C4-2B (cell line): ENCODE data around the gene KLHL28.

Source experiments
- CTCF ChIP-seq: fragments of 450-650 bp; conservative IDR thresholded peaks from 2 replicates; pipeline ENCODE4 v1.5.1; 2017; ENCODE audit warnings: mild to moderate bottlenecking
- ZFX ChIP-seq: fragments of 450-650 bp; IDR thresholded peaks from 2 replicates; pipeline ENCODE4 v1.6.1; 2017

GRCh38 chr14:44981198-44981597 lies 19.5 kb upstream of the KLHL28 start:
- TF ChIP-seq CTCF (no peak; the same call in 1 of the 2 replicates), ZFX (no peak)
